Osteoblast (primary cell): ENCODE results near the gene NPEPL1. TPM values are rescaled to one million over a fixed set of nuclear protein-coding genes. Genes with fewer than 3 reads are reported as not detected.

Experiments used
- DNase-seq: peaks from one replicate; pipeline ENCODE4 v3.0.0; 2011; ENCODE audit warnings: low spot score, mixed read lengths; ENCODE audit not compliant: insufficient read length; ENCODE audit errors: missing footprints
- H2AFZ ChIP-seq: 2 replicates; pipeline ENCODE4 v1.6.0; 2011; ENCODE audit warnings: mild to moderate bottlenecking, low read length
- H3K27ac ChIP-seq: 2 replicates; pipeline ENCODE4 v1.5.1; 2011; ENCODE audit warnings: mild to moderate bottlenecking, low read depth, low read length, moderate library complexity
- H3K27me3 ChIP-seq: 2 replicates; pipeline ENCODE4 v1.6.0; 2012; ENCODE audit warnings: mild to moderate bottlenecking, control low read depth, inconsistent platforms, low read length, moderate library complexity; ENCODE audit not compliant: insufficient read depth
- H3K36me3 ChIP-seq: 2 replicates; pipeline ENCODE4 v1.5.1; 2011; ENCODE audit warnings: mild to moderate bottlenecking, low read length, control low read depth, moderate library complexity; ENCODE audit not compliant: insufficient read depth
- H3K4me1 ChIP-seq: 2 replicates; pipeline ENCODE4 v1.5.1; 2011; ENCODE audit warnings: mild to moderate bottlenecking, low read length, control low read depth, moderate library complexity; ENCODE audit not compliant: insufficient read depth
- H3K4me2 ChIP-seq: 2 replicates; pipeline ENCODE4 v1.6.0; 2011; ENCODE audit warnings: mild to moderate bottlenecking, low read length; ENCODE audit not compliant: insufficient read depth
- H3K4me3 ChIP-seq: fragments of 200-600 bp; sonication (generic); 3 replicates; pipeline ENCODE4 v1.5.1; 2012; ENCODE audit warnings: mild to moderate bottlenecking, low read length, inconsistent platforms; ENCODE audit not compliant: insufficient read depth
- H3K79me2 ChIP-seq: 2 replicates; pipeline ENCODE4 v1.6.0; 2012; ENCODE audit warnings: mild to moderate bottlenecking, low read length, control low read depth, inconsistent platforms; ENCODE audit not compliant: insufficient read depth
- H3K9me3 ChIP-seq: 2 replicates; pipeline ENCODE4 v1.5.1; 2011; ENCODE audit warnings: low read depth, low read length, control low read depth
- H4K20me1 ChIP-seq: 2 replicates; pipeline ENCODE4 v1.6.0; 2012; ENCODE audit warnings: mild to moderate bottlenecking, low read length, control low read depth; ENCODE audit not compliant: insufficient read depth
- total RNA-seq: library from RNA; depleted of rRNA; stranded (reverse); fragments of >200 nt; gene quantifications from 2 replicates; pipeline ENCODE4 v1.2.3, GENCODE V29; 2012
- TF ChIP-seq, protein P1 (sequence below): IDR thresholded peaks from 2 replicates; pipeline ENCODE4 v1.5.1; 2011; ENCODE audit warnings: mild to moderate bottlenecking, low read depth, low read length, moderate library complexity; ENCODE audit errors: extremely low read depth

The NPEPL1 gene
- total RNA-seq, 1 donor: 29.7 TPM

DNA sequence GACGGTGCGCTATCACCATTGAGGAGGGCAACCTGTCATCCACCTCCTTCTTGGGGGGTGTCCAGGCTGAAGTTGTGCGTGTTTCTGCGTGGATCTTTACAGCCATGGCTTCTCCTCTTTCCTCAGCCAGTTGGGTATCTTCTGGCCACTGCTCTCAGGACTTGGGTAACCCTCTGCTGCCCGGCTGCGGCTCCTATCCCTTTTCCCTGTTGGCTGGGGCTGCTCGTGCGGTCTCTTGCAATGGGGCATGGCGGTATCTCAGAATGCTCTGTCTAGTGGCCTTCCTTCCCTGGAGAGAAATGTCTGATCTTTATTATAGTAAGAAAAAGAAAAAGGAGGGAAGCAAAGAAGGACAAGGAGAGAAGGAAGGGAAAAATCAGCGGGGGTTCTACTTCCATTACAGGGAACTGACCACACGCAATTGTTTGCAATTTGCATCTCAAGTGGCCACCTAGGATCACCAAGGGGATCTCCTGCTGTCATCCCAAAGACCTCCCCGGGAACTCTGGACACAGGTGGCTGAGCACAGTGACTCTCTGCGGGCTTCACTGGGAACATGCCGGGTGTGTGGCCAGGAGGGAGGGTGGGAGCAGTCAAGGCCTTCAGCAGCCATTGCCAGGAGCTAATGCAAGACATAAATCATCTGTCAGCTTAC, 60.8 kb downstream of the NPEPL1 start:
- H3K27ac ChIP-seq: no peak overlapping the region
- no peaks in the 10 kb centered on the region for H3K36me3 ChIP-seq
- H4K20me1 ChIP-seq: no peaks in the 10 kb centered on the region
- H3K4me2 ChIP-seq: no peak overlapping the region
- H3K4me1 ChIP-seq: no peaks in the 10 kb centered on the region
- DNase-seq: no peak
- no peaks in the 10 kb centered on the region for H3K9me3 ChIP-seq
- H3K27me3 ChIP-seq: peaks cover 14% of the 10 kb centered on the region
- H3K4me3 ChIP-seq: no peak overlapping the region
- H3K79me2 ChIP-seq: no peaks in the 10 kb centered on the region
- H2AFZ ChIP-seq: no peak overlapping the region
- TF ChIP-seq, protein P1, sequence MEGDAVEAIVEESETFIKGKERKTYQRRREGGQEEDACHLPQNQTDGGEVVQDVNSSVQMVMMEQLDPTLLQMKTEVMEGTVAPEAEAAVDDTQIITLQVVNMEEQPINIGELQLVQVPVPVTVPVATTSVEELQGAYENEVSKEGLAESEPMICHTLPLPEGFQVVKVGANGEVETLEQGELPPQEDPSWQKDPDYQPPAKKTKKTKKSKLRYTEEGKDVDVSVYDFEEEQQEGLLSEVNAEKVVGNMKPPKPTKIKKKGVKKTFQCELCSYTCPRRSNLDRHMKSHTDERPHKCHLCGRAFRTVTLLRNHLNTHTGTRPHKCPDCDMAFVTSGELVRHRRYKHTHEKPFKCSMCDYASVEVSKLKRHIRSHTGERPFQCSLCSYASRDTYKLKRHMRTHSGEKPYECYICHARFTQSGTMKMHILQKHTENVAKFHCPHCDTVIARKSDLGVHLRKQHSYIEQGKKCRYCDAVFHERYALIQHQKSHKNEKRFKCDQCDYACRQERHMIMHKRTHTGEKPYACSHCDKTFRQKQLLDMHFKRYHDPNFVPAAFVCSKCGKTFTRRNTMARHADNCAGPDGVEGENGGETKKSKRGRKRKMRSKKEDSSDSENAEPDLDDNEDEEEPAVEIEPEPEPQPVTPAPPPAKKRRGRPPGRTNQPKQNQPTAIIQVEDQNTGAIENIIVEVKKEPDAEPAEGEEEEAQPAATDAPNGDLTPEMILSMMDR: no peak

DNA sequence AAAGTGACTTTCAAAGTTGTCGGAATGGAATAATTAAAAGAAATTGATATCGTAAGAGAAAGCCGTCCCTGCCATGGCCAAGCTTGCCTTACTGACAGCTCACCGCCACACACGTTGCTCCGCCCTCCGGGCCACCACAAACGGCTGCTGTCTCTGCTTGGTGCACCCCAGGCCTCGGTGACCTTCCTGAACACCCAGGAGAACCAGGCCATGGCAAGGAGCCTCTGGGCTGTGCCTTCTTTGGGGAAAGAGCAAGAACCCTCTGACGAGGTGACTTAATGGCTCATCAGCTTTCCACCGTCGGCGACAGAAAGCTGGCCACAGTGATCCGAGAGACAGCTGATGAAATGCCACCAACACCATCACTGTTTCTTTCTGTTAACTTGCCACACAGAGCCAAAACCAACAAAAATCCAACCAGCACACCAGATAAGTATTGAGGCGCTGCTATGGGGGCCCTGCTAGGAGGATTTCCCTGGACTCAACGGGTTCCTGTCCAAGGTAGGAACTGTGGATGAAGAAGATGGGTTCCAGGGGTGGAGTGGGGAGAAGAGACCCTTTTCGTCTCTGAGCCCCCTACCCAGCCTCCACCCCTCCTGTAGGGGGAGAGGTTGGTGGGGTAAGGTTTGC, 61.4 kb downstream of the NPEPL1 start:
- Histone ChIP-seq H3K79me2 (no peaks in the 10 kb centered on the region), H3K36me3 (no peaks in the 10 kb centered on the region), H3K4me1 (no peaks in the 10 kb centered on the region), H3K27me3 (peaks cover 19% of the 10 kb centered on the region), H3K27ac (no peak overlapping the region), H3K9me3 (no peaks in the 10 kb centered on the region), H3K4me2 (no peak overlapping the region), H4K20me1 (no peaks in the 10 kb centered on the region), H3K4me3 (no peak overlapping the region), H2AFZ (no peak overlapping the region)
- TF ChIP-seq, protein P1: no peak
- DNase-seq: no peak

DNA sequence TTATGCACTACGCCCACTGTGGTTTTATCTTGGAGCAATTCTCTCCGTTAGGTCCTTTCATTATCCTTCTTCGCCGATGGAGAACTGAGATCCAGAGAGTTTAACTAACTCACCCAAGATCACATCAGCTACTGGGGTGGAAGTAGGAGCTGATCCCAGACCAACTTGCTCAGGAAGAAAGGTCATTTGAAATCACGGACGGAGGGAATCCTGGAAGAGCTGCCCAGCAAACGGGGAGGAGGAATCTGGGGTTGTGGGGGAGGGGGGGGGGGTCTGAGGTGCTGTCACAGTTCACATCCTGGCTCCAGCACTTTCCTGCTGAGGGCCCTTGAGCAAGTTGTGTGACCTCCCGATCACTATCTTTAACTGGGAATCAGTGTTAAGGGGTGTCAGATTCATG, 62.0 kb downstream of the NPEPL1 start:
- Histone ChIP-seq H3K9me3 (no peaks in the 10 kb centered on the region), H2AFZ (no peak overlapping the region), H3K4me2 (no peak overlapping the region), H3K36me3 (no peaks in the 10 kb centered on the region), H3K79me2 (no peaks in the 10 kb centered on the region), H3K4me1 (no peaks in the 10 kb centered on the region), H3K27ac (no peak overlapping the region), H3K4me3 (no peak overlapping the region), H3K27me3 (peaks cover 19% of the 10 kb centered on the region), H4K20me1 (no peaks in the 10 kb centered on the region)
- TF ChIP-seq, protein P1: no peak
- no peak for DNase-seq

DNA sequence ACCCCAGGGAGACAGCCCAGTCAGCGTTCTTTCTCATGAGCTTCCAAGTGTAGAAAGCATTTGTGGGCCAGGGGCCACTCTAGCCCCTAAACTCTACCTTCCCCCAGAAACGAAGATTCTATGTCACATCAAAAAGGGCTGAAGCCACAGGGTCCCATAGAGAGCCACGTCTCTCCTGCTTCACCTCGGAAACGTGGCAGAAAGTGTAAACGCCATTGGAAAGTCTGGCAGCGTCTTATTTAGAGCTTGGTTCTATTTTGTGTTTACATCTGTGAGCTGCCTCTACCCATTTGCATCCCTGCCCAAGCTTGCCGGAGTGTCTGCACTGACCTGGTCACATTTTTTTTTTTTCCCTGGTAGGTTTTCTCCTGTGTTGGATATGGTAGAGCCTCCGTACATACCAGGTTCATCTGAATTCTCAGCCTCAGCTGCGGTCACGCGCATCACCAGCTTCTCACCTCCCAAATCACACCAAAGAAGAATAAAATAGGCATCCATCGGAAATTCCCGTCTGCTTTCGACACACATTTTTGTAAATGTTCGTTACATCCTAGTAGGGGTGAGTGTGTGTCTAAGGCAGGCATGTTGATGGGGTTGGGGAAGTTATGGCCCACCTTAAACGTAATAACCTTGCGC, 62.6 kb downstream of the NPEPL1 start:
- Histone ChIP-seq H3K27ac (no peak overlapping the region), H3K27me3 (peaks cover 19% of the 10 kb centered on the region), H2AFZ (no peak overlapping the region), H3K4me1 (no peaks in the 10 kb centered on the region), H3K4me3 (no peak overlapping the region), H4K20me1 (no peaks in the 10 kb centered on the region), H3K9me3 (no peaks in the 10 kb centered on the region), H3K36me3 (no peaks in the 10 kb centered on the region), H3K4me2 (no peak overlapping the region), H3K79me2 (no peaks in the 10 kb centered on the region)
- TF ChIP-seq, protein P1: no peak
- DNase-seq: no peak
